H1 (cell line): ENCODE data around the gene HNRNPU. TPM values are rescaled to one million over a fixed set of nuclear protein-coding genes. Genes with fewer than 3 reads are reported as not detected.

Experiments
- ASH2L ChIP-seq: fragments of 200-600, 300-600 bp; sonication (generic); IDR thresholded peaks from one replicate; pipeline ENCODE4 v1.7.1; 2017; ENCODE audit warnings: low read length
- BACH1 ChIP-seq: IDR thresholded peaks from 2 replicates; pipeline ENCODE4 v1.6.1; 2012; ENCODE audit warnings: low read length, improper control_type of control experiment
- CBX8 ChIP-seq: fragments of 300-800, 300-1000 bp; sonication (generic); IDR thresholded peaks from 2 replicates; pipeline ENCODE4 v1.7.1; 2016; ENCODE audit warnings: low read depth, low read length, borderline replicate concordance
- CHD1 ChIP-seq: IDR thresholded peaks from 2 replicates; pipeline ENCODE4 v1.6.1; 2012; ENCODE audit warnings: low read depth, low read length, improper control_type of control experiment
- EZH2 ChIP-seq: fragments of 200-600 bp; sonication (generic); IDR thresholded peaks from 2 replicates; pipeline ENCODE4 v1.7.1; 2012; ENCODE audit warnings: low read depth, mild to moderate bottlenecking, moderate library complexity, low read length, inconsistent platforms; ENCODE audit not compliant: severe bottlenecking
- GTF2F1 ChIP-seq: IDR thresholded peaks from 2 replicates; pipeline ENCODE4 v1.6.1; 2012; ENCODE audit warnings: low read depth, low read length, improper control_type of control experiment, borderline replicate concordance
- HDAC2 ChIP-seq, 2 experiments: fragments of 300-600 bp in 1 of 2; sonication (generic) in 1 of 2; IDR thresholded peaks; 2 replicates each; pipeline ENCODE4 v1.6.1; 2011 to 2012; ENCODE audit warnings: low read depth in 2 of 2, low read length in 2 of 2, mild to moderate bottlenecking in 2 of 2, moderate library complexity in 2 of 2, borderline replicate concordance in 1 of 2, inconsistent platforms in 1 of 2
- JUN ChIP-seq: IDR thresholded peaks from 2 replicates; pipeline ENCODE4 v1.6.1; 2011; ENCODE audit warnings: low read depth, mild to moderate bottlenecking, improper control_type of control experiment, low read length
- MAFK ChIP-seq: IDR thresholded peaks from 2 replicates; pipeline ENCODE4 v1.6.1; 2012; ENCODE audit warnings: low read depth, mild to moderate bottlenecking, improper control_type of control experiment, low read length
- NRF1 ChIP-seq: IDR thresholded peaks from 2 replicates; pipeline ENCODE4 v1.6.1; 2011; ENCODE audit warnings: mild to moderate bottlenecking, low read depth, low read length, improper control_type of control experiment
- POLR2A ChIP-seq, 2 experiments: IDR thresholded peaks; 1 replicate in 1 of 2; 2 replicates in 1 of 2; pipeline ENCODE4 v1.6.1; 2011; ENCODE audit warnings: low read depth in 2 of 2, low read length in 2 of 2, mild to moderate bottlenecking in 2 of 2; ENCODE audit errors: control extremely low read depth in 1 of 2
- POLR2AphosphoS5 ChIP-seq: IDR thresholded peaks from 2 replicates; pipeline ENCODE4 v1.6.1; 2011; ENCODE audit warnings: low read depth, low read length
- POU5F1 ChIP-seq: IDR thresholded peaks from 2 replicates; pipeline ENCODE4 v1.6.1; 2011; ENCODE audit warnings: low read depth, mild to moderate bottlenecking, low read length, moderate library complexity
- SAP30 ChIP-seq: fragments of 300-600 bp; sonication (generic); IDR thresholded peaks from 2 replicates; pipeline ENCODE4 v1.7.1; 2012; ENCODE audit warnings: low read length, moderate library complexity, mild to moderate bottlenecking, inconsistent platforms; ENCODE audit not compliant: insufficient read depth, insufficient replicate concordance
- SIX5 ChIP-seq: IDR thresholded peaks from 2 replicates; pipeline ENCODE4 v1.6.1; 2011; ENCODE audit warnings: mild to moderate bottlenecking, low read depth, low read length
- SP1 ChIP-seq: IDR thresholded peaks from 2 replicates; pipeline ENCODE4 v1.6.1; 2011; ENCODE audit warnings: low read depth, low read length
- SUZ12 ChIP-seq: fragments of 200-600 bp; sonication (generic); IDR thresholded peaks from 2 replicates; pipeline ENCODE4 v1.6.1; 2012; ENCODE audit warnings: mild to moderate bottlenecking, inconsistent platforms, low read length, moderate library complexity, mixed read lengths
- TBP ChIP-seq: IDR thresholded peaks from 2 replicates; pipeline ENCODE4 v1.6.1; 2011; ENCODE audit warnings: low read depth, low read length, improper control_type of control experiment
- polyA plus RNA-seq, 7 experiments: library from polyadenylated mRNA; depleted of rRNA in 3 of 7; stranded (reverse) in 5 of 7; unstranded in 2 of 7; fragments of >200 nt in 5 of 7; fragments of 200-250 nt in 2 of 7; gene quantifications; 1 replicate in 5 of 7; 2 replicates in 1 of 7; 4 replicates in 1 of 7; pipeline versions ENCODE4 v1.2.1 to v1.2.3, GENCODE V29; 2011 to 2013; ENCODE audit warnings: missing spikeins in 2 of 7, mixed read lengths in 2 of 7
- total RNA-seq: library from RNA; stranded (reverse); fragmentation: NEBNext Ultra II Directional; extraction: Animal tissue kit (Norgen Biotek cat#: 25700); gene quantifications from 2 replicates; pipeline ENCODE4 v1.2.1, GENCODE V29; 2021

The HNRNPU gene
- total and polyA plus RNA-seq, 2 of the 8 experiments (the other 6 are each of a cell fraction or from before 2014, with no cell fraction given) = 95.6 to 606 TPM

- TF ChIP-seq HDAC2 (IDR thresholded peaks at IDR 0.05; ENCODE audit: borderline replicate concordance in 1 of 2, low read depth in 2 of 2, low read length in 2 of 2) (no peak), POU5F1 (no peak), TBP (peak; percentile 48; the same call in 1 of the 2 replicates), POLR2AphosphoS5 (peak; percentile 73), SUZ12 (no peak), SP1 (no peak), JUN (no peak), ASH2L (peak; percentile 26), BACH1 (peak; percentile 38), POLR2A (IDR thresholded peaks at IDR 0.05; ENCODE audit: control extremely low read depth in 1 of 2, low read depth in 2 of 2, low read length in 2 of 2) (peak in 1 of 2 experiments; percentile 7; a peak in 2 of 3 replicates), CBX8 (no peak), EZH2 (no peak), GTF2F1 (no peak), CHD1 (no peak), SIX5 (no peak), NRF1 (no peak), MAFK (peak; percentile 74; the same call in 1 of the 2 replicates), SAP30 (no peak)
Observed at GRCh38 chr1:244833734-244834542, 30.4 kb downstream of the HNRNPU start (continued).
